GM19438 (cell line): ENCODE data around the gene HELZ.
"Not testable (repeated sequence)": the region's sequence is repeated elsewhere in the genome, so short reads cannot be mapped to it uniquely, and the experiment has no call there.

Experiments used
- ATAC-seq: cut with Tn5 transposase; IDR thresholded peaks from one replicate; pipeline ENCODE4 v1.9.1; 2021; ENCODE audit warnings: low read depth; ENCODE audit not compliant: unreplicated experiment

HELZ gene

GRCh38 chr17:67200727-67201301 lies 44.2 kb downstream of the HELZ start:
- ATAC-seq = no peak

- ATAC-seq = no peak
Observed at GRCh38 chr17:67198131-67198530, 46.9 kb downstream of the HELZ start.

DNA sequence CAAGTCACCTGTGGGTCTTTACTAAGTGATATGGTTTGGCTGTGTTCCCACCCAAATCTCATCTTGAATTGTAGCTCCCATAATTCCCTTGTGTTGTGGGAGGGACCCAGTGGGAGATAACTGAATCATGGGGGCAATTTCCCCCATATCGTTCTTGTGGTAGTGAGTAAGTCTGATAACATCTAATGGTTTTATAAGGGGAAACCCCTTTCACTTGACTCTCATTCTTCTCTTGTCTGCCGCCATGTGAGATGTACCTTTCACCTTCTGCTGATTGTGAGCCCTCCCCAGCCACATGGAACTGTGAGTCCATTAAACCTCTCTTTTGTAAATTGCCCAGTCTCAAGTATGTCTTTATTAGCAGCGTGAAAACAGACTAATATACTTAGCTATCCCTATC lies 48.0 kb downstream of the HELZ start:
- ATAC-seq = not testable (repeated sequence)

GRCh38 chr17:67196422-67196821 lies 48.6 kb downstream of the HELZ start:
- no peak for ATAC-seq

- ATAC-seq = no peak
Observed at GRCh38 chr17:67194134-67194533, 50.9 kb downstream of the HELZ start.

GRCh38 chr17:67187927-67188326 lies 57.1 kb downstream of the HELZ start:
- no peak for ATAC-seq

- no peak for ATAC-seq
Observed at GRCh38 chr17:67186782-67187181, 58.2 kb downstream of the HELZ start.

DNA sequence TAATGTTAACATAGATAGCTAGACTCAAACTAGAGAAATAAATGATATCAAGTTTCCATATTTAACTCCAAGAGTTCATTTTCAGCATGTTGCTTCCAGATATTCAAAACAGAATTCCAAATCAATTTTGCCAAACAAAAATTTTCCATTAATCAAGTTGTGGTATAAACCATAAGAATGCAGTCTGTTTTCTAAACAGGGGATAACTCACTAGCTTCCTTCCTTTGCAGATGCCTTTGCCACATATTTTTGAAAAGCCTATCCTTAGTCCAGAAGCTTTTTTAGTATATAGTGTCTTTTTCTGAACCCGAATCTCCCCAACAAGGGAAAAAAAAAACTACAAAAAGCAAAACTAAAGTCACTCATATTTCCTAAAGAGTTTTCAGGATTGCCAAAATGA lies 61.5 kb downstream of the HELZ start:
- ATAC-seq = no peak

GRCh38 chr17:67181825-67182224 lies 63.2 kb downstream of the HELZ start:
- ATAC-seq = no peak

DNA sequence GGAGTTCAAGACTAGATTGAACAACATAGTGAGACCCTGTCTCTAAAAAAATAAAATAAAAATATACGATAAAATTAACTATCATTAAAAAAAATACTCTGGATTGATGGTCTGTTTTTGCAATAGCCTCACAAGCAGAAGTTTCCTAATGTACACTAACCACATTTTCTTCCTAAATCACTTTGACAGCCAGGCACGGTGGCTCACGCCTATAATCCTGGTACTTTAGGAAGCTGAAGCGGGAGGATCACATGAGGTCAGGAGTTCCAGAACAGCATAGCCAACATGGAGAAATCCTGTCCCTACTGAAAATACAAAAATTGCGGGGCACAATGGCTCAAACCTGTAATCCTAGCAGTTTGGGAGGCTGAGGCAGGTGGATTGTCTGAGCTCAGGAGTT lies 64.7 kb downstream of the HELZ start:
- ATAC-seq = no peak

GRCh38 chr17:67178555-67178954 lies 66.4 kb downstream of the HELZ start:
- ATAC-seq = no peak

DNA sequence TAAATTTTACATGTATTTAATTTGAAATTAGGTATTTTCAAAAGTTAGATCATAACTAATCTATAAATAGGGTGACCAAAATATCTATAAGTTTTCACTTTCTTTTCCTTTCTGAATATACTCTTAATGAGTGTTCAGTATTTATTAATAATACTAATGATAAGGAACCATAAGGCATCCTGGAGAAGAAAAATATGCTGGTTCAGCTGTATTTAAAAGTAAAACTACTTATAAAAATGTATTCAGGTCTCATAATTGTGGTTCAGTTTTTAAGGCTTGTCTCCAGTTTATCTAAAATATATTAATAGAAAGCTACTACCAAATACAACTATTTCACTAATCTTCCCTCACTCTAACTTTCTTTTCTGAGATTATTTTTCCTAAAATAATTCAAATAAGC lies 67.3 kb downstream of the HELZ start:
- no peak for ATAC-seq

- no peak for ATAC-seq
Observed at GRCh38 chr17:67174190-67174589, 70.8 kb downstream of the HELZ start.

GRCh38 chr17:67171560-67171959 lies 73.4 kb downstream of the HELZ start:
- ATAC-seq = peak; percentile 96

DNA sequence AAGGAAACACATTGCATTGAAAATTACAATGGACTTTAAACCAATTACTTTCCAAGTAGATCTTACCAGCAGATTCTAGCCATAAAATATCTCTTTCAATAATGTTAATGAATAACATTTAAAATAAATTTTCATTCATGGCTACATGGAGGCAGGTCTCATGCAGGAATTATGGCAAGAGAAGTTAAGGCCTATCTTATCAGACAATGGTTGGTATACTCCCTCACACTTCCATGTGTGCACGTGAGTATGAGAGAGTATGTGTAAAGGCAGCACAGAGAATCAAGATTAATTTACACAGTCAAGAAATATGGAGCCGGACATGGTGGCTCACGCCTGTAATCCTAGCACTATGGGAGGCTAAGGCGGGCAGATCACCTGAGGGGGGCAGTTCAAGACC lies 76.5 kb downstream of the HELZ start:
- no peak for ATAC-seq

DNA sequence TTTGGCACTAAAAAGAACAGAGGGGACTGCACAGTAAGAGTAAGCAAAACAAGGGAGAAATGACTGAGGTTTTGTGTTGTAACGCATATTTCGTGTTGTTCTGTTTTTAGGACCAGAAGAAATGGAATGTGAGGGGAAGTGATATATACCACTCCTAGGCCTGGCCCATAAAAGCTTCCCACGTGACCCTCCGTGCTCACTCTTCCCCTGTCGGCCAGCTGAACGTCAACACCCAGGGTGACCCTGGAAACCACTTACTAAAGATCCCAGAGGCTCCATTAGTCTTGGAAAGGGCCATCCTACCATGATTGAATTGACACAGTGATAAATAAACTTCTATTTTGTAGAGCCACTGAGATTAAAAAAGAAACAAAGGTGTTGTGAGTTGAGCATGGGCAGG lies 79.8 kb downstream of the HELZ start:
- no peak for ATAC-seq

DNA sequence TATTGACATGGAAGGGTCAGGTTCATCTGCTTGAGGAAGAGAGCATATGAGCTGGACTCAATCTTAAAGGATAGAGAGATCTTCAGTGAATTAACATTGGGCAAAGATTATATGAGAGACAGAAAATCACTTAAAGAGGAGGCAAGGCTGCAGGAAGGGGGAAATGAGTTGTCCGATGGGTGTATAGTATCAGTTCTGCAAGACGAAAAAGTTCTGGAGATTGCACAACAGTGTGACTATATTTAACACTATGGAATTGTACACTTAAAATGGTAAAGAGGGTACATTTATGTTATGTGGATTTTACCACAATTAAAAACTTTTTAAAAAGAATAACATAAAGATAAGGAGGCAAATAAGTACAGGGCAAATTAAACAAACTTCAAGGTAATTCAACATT lies 80.7 kb downstream of the HELZ start:
- ATAC-seq = no peak

GRCh38 chr17:67162771-67163170 lies 82.2 kb downstream of the HELZ start:
- no peak for ATAC-seq

- ATAC-seq = no peak
Observed at GRCh38 chr17:67161573-67161972, 83.4 kb downstream of the HELZ start.

DNA sequence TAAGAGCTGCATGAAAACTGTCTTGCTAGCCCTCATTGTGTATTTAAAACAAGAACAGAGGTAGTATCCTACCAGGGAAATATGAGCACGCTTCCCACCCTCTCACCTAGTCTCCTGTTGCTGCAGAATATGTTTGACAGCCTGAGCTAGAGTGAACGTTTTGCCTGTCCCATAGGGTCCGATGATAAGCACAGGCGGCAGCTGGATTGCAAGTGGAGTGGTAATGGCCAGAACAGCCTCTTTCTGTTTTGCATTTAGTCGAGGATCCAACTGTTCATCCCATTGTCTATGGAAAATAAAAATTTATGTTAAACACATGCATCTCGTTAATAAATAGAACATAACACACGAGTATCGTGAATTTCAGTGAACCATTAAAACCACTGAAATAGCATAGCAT lies 84.2 kb downstream of the HELZ start:
- ATAC-seq = no peak

GRCh38 chr17:67157732-67158639 lies 87.0 kb downstream of the HELZ start:
- ATAC-seq = no peak
